HG02938 (cell line): ENCODE results near the gene TRAPPC1.
A peak's percentile ranks its signal among the peaks of the same experiment; 100 is the strongest.

ENCODE experiments used
- ATAC-seq: cut with Tn5 transposase; IDR thresholded peaks from one replicate; pipeline ENCODE4 v1.9.1; 2021; ENCODE audit warnings: mild to moderate bottlenecking, moderate library complexity; ENCODE audit not compliant: unreplicated experiment

The TRAPPC1 gene

GRCh38 chr17:7943291-7943690 lies 11.5 kb upstream of the TRAPPC1 start:
- ATAC-seq, result no peak

DNA sequence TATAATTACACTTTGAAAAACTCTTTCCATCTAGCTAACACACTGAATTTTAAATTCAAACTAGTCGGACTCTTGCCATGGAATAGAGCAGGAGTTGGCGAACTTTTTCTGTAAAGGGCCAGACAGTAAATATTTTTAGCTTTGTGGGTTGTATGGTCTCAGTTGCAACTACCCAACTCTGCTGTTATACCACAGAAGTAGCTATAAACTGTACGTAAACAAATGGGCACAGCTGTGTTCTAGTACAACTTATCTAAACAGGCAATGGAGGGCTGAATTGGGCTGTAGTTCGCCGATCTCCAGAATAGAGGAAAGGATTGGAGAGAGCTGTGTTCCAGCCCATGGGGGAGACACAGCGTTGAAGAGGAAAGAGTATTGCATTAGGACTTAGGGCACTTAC lies 9.0 kb upstream of the TRAPPC1 start:
- ATAC-seq, result no peak

GRCh38 chr17:7940034-7940433 lies 8.3 kb upstream of the TRAPPC1 start:
- ATAC-seq, result no peak

GRCh38 chr17:7935859-7936258 lies 4.1 kb upstream of the TRAPPC1 start:
- no peak for ATAC-seq

DNA sequence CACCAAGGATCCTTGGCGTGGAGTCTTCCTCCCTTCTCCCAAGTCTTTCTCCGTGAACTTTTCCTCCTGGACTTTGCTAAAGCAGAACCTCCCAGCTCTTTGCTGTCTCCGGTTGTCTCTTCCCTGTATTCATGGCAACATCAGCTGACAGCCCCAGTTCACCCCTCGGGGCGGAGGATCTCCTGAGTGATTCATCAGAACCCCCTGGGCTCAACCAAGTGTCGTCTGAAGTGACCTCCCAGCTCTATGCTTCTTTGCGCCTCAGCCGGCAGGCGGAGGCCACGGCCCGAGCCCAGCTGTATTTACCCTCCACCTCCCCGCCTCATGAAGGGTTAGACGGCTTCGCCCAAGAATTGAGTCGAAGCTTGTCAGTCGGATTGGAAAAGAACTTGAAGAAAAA lies 1.2 kb upstream of the TRAPPC1 start:
- ATAC-seq, result no peak

DNA sequence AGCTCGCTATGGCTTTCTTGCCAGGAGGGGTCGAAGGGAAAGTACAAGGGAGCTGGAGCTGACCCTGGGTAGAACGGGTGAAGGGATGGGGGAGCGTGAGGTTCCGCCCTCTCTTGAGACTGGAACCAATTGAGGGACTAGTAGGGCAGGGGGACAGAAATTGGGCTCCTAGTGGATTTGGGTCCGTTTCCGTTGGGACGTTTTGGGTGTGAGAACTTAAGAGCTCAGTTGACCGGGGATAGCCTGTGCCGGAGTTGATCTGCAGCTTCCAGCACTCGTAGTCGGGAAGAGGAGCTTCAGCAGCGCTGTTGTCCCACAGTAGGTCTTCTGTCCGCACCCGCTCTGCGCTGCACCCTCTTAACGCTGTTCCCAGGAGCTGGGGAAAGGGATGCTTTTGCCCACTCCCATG lies 741 bp upstream of the TRAPPC1 start:
- ATAC-seq, result no peak

DNA sequence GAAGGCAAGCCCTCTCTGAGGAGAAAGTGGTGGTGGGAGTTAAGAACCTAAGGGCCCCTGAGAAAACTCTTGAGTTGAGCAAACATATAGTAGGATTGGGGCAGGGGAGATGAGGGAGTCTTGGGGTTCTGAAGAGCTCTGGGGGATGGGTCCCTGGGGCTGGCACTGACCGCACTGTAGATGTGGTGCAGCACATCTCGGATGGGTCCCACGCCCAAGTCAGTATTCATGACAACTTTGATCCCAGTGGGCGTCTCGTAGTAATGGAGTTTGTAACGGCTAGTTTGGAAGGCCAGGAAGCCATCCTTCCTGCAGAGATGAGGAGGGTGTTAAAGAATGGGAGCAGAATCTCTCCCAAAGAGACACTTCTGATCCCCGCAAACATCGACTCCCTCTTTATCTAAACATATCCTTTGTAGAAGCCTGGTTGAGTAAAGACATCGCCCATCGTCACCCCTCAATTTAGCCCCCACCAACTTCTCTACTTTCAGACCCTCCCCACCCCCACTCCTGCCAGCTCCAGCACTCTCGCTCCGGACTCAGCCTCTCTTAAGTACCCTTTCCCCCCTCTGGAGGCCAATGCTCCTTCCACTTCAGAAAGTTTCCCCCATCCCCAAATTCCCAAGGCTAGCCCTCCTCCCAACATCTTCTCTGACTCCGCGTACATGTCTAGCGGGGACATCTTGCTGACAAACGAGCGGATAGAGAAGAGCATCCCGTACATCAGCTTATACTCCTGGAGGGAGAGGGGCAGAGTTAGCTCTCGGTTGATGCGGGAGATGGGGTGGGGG lies 710 bp downstream of the TRAPPC1 start:
- ATAC-seq, result no peak

- ATAC-seq, result no peak
Measured at GRCh38 chr17:7929158-7930023, 2.4 kb downstream of the TRAPPC1 start, which contains the start of gene KCNAB3. Gene KCNAB3 (minus strand): TSS chr17:7929856. CDS start chr17:7929435, 421 bp downstream.

DNA sequence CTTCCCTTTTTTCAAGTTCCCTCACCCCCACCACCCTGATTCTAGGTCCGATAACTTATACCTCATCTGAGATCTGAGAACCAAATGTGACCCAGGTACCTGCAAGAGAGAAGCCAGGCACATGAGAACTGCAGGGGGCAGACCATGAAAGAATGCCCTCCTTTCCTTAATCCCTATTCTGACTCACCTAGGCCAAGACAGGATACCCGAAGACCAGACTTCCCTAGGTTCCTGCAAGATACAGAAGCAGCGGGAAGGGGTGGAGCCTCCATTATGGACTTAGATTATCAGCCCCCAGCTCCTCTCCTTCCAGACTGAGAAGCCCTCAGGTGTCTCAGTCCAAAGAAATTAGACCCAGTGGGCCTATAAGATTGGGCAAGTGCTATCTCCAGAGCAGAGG lies 4.2 kb downstream of the TRAPPC1 start:
- ATAC-seq, result no peak

DNA sequence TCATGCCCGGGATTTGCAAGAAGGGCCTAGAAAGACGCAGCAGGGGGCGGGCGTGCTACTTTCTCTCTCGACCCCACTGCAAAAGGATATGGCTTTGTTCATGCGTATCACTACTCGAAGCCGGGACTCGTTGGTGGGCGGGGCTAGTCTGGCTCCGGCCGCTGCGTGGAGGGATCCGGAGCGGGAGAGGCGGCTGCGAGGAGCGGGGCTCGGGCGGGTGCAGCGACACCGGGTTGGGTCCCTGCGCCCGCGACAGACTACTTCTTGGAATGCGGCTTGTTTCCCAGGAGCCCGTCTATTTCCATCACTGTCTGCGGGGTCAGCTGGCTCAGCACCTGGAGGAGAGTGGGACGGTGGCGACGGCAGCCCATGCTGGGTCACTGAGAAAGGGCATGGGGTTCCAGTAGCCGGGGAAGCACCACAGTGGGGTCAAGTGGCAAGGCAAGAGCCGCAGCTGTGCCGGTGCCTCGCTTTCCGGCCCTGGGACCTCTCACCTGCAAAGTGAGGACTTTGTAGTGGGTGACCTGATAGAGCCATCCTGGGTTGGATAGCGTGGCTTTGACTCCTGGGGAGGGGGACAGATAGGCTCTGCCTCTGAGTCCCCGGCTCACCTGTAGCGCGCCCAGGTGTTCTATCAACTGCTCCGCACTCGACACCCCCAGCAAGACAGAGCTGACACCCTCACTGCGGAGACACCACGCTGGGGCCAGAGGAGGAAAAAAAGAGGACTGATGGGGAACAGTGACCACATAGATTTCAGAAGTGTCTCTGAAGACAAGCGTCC lies 8.7 kb downstream of the TRAPPC1 start:
- no peak for ATAC-seq

GRCh38 chr17:7922269-7922844 lies 9.4 kb downstream of the TRAPPC1 start:
- no peak for ATAC-seq

GRCh38 chr17:7916808-7917207 lies 14.9 kb downstream of the TRAPPC1 start:
- ATAC-seq, result no peak

- no peak for ATAC-seq
Measured at GRCh38 chr17:7916385-7916682, 15.4 kb downstream of the TRAPPC1 start.

GRCh38 chr17:7915611-7916384 lies 15.9 kb downstream of the TRAPPC1 start, which contains the start of gene RNF227:
Gene RNF227 (minus strand): TSS chr17:7916289. CDS start chr17:7916195, 94 bp downstream.
- peak; percentile 47 for ATAC-seq

- ATAC-seq, result peak; percentile 26
Measured at GRCh38 chr17:7915179-7915610, 16.6 kb downstream of the TRAPPC1 start.

- no peak for ATAC-seq
Measured at GRCh38 chr17:7912927-7913524, 18.7 kb downstream of the TRAPPC1 start.

DNA sequence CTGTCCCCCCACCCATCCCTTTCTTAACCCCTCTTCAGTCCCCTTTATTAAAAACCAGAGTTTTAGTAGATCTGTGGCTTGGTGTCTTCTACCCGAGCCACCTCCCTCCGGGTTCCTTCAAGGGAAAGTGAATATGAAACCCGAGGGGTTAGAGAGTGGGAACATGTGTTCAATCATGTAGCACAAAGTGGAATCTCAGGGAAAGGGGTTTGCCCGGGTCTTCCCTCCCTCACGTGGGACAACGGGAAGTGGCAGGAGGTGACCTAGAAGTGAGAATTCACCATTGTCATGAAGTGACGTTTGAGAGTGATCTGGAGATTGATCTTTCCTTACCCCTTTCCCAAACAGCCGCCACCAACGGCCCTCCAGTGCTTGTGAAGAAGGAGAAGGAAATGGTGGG lies 20.6 kb downstream of the TRAPPC1 start:
- no peak for ATAC-seq

- ATAC-seq, result no peak
Measured at GRCh38 chr17:7910711-7911110, 21.0 kb downstream of the TRAPPC1 start.

DNA sequence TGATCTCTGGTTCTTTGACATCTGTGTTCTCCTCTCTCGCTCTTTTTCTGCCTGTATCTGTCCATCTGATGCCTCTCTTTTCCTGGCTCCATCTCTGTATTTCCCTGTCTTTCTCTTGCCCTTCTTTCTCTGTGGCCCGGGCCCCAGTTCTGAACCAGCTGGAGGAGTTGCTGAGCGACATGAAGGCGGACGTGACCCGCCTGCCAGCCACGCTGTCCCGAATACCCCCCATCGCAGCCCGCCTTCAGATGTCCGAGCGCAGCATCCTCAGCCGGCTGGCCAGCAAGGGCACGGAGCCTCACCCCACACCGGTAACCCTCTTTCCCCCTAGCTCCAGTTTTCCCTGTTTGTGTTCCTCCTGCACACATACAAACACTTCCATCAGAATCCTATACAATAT lies 21.5 kb downstream of the TRAPPC1 start:
- no peak for ATAC-seq

- ATAC-seq, result no peak
Measured at GRCh38 chr17:7909089-7909488, 22.7 kb downstream of the TRAPPC1 start.
